Measurements from ENCODE around the gene EFR3B. TPM values are rescaled to one million over a fixed set of nuclear protein-coding genes. Genes with fewer than 3 reads are reported as not detected.
"Not testable (repeated sequence)": the region's sequence is repeated elsewhere in the genome, so short reads cannot be mapped to it uniquely, and the experiment has no call there.

EFR3B gene
- polyA plus RNA-seq, 5 donors = 5.7 to 9.6 (median 6.8) TPM

DNA sequence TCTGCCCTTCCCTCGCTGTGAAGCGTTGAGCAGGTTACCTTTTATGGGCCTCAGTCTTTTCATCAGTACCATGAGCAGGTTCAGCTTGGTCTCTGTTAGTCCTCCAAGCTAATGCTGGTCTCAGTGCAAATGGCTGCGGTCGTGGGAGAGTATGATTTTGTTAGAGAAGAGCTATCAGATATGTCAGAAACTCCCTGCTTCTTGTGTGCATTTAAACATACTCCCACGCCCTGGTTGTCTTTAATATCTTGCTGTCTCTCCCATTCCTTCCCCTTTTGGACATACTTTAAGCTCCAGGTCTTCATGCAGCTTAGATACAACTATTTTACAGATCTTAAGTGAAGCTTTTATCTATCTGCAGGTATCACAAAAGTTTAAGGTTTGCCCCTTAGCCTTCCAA is 62.9 kb downstream of the EFR3B start:
- no peak for DNase-seq

DNA sequence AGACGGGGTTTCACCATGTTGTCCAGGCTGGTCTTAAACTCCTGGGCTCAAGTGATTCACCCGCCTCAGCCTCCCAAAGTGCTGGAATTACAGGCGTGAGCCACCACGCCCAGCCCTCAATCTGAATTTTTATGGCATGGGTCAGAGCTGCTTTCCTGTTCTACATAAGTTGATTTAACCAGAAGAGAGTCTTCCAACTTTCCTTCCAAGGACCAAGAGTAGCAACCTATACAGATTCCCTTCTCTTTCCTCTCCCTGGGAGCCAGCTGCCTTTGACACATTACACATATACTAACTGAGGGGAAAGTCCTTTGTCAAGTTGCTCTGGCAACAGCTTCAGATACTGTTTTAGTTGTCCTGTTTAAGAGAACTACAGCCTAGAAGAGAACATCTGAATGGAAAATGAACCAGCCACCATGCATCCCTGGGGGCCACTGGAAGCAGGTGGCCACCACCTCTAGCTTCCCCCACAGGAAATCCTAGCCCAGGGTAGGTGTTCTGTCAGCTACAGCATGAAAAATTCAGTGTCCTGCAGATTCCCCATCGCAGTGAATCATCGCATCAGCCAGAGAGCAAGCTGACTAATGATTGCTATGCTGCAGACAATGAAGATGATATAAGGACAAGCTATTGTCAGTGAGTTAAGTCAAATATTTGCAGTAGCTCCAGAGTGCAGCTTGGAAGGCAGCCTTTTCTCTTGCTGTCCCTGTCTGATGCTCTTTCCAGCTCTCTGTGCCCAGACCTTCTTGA is 63.6 kb downstream of the EFR3B start:
- no peak for DNase-seq

DNA sequence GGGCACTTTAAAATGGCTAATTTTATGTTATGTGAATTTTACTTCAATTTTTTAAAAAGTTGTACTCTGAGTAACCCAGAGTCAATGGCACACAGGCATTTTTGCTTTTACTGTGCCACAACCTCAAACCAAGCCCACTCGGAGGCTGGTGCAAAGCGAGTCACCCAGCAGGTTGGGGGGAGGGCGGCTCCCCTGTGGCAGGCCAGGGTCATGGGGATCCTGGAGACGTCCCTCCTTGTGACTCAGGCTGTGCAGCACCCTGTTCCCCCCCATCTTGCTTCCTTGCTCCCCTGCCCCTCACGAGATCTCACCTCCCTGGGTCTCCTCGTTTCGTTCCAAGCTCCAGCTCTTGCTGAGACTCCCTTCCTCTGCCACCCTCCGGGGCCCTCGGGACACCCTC is 67.9 kb downstream of the EFR3B start:
- DNase-seq = no peak

DNA sequence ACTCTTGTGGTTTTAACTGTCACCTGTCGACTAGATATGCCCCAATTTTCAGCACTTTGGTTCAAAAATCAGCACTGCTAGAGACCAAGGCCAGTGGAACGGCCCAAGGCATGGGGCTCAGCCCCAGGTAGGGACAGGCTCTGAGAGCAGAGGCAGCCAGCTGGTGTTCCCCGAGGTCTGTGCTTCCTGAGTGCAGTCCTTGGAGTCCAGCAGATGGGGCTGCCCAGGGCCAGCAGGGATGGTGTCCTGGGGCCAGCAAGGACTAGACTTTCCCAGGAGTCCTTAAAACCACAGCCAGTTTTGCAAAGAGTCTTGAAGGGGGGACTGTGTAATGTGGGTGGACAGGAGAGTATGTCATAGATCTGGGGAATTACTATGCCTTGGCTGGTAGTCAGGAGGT is 70.2 kb downstream of the EFR3B start:
- no peak for DNase-seq

DNA sequence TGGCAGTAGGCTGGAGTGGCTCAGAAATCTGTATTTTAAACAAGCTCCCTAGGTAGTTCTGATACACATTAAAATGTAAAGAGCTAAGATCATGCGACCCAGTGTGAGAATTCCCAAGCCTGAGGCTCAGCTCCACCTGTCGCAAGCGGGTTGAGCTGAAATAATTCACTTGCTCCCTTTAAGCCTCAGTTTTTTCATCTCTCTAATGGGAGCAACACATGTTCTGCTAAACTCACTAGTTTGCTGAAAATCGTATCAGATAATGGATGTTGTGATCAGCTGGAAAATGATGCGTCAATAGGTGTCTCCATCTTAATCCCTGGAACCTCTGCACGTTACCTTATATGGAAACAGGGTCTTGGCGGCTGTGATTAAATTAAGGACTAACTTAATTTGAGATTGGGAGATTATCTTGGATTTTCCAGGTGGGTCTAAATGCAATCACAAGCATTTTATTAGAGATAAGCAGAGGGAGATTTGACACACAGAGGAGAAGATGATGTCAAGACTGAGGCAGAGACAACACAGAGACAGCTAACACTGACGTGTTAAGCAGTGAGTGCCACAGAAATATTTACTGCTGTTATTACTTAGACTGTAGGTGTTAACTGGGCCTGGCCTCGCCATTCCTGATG is 73.5 kb downstream of the EFR3B start:
- DNase-seq = no peak

DNA sequence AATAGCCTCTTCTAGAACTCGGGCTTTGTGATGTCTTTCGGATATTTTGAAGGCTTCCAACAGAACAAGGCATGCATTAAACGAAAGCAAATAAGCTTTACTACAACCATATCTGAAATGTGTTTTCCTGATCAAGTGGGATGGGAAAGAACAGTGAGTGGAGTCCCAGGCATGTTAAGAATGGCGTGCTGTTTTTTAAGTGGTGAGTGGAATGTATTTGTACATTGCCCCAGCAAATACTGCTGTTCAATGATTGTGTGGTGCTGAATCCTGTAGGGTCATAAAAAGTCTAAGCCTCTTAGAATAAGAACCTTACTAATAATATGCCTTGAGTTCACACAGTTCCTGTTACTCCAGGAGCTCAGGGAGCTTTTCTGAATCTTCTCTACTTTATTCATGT is 74.0 kb downstream of the EFR3B start:
- DNase-seq = peak in 1 of 2 donors; percentile 20

DNA sequence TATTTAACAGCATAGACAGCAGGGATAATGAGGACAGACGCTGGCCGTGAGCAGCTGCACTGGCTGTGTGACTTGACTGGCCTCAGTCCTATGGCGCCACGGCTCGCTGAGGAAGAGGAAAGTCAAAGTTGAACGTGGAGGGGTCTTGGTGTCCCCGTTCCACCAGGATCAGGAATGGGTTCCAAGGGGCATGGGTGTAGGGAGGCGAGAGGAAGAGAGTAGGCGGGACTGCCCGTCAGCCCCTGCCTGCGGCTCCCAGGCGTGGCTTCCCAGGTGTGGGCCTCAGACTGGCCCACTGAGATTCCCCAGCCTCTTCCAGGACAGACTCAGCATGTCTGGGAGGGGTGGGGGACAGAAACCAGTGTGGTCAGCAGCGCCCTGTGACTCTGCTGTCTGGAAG is 75.1 kb downstream of the EFR3B start:
- DNase-seq = no peak

DNA sequence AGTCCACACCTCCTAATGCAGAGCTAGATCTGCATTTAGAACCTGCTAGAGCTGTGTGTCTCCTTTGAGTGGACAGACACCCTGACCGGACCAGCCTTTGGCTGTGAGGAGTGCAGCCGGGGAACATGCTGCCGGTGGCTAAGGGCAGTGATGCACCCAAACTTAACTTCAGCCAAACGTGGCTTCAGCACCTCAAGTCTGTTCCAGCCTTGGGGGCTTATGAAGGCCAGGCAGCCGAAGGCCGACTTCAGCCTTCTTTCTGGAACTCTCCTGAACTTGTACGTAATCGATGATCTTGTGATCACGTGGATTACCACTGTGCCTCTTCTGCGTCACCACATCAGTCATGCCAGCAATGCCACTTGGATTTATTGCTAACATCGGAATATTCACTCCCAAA is 77.4 kb downstream of the EFR3B start:
- DNase-seq = no peak

DNA sequence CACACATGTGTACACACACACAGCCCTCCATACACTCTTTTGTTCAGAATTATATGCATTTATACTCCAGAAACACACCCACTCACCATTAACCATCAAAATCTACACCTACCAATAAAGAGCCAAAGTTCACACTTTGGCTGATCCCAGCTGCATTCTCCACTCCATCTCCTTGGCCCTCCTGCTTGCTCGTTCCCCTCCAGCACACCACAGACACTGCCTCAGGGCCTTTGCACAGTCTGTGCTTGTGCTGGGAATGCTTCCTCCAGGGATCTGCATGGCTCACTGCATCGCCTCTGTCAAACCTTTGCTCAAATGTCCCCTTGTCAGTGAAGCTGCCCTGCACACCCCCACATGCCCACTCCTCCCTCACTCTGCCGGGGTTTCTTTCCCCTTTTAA is 80.5 kb downstream of the EFR3B start:
- DNase-seq = no peak

DNA sequence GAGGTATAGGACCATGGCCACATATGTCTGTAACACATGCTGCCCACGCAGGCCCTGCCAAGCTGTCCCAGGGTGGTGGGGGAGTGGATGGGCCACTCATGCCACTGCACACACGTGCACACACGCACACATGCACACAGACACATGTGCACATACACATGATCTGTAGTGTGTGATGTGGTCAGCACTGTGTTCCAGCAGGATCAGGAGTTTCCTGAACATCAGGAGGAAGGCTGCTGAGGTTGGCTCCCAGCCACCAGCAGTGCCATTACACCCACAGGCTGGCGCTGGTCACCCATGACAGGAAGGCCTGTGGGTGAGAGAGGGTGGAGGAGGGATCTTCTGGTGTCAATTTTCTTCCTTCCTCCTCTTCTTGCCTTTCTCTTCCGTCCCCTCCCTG is 81.8 kb downstream of the EFR3B start:
- no peak for DNase-seq

DNA sequence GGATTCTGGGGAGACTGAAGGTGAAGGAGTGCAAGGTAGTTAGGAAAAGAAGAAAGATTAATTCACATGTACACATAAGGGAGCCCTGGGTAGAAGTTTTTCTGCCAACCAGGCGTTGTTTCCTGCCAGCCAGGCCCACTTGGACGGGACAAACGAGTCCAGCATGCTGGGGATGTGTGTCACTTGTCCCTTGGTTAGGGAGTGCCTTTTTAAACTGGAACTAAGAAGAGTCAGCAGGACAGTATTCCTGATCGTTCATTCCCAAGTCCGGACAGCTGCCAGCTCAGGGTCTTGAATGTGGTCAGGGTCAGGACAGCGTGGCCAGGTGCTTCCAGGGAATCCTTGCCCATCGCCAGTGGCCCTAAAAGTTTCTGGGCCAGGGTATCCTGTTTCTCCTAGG is 83.3 kb downstream of the EFR3B start:
- DNase-seq = no peak

DNA sequence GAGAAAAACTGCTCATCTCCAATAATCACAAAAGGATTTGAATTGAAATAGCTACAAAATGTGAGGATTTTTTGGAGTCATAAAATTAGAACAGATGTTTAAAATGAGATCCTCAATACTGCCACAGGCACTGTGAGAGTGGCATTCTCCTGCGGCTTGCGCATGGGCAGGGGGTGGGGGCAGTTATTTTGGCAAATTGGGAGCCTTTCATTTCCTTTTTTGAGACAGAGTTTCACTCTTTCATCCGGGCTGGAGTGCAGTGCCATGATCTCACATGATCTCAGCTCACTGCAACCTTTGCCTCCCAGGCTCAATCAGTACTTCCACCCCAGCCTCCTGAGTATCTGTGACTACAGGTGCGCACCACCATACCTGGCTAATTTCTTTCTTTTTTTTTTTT is 84.1 kb downstream of the EFR3B start:
- DNase-seq = no peak

DNA sequence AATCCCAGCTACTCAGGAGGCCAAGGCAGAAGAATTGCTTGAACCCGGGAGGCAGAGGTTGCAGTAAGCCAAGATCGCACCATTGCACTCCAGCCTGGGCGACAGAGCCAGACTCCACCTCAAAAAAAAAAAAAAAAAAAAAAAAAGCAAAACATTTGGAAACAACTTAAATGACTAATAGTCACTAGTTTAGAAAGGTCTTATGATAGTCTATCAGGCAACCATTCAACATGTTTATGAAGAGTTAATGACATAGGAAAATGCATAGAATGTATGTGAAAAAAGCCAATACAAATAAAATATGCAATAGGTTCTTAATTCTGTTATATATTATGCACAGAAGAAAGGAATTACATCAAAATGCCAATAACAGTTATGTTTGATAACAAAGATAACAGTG is 85.2 kb downstream of the EFR3B start:
- not testable (repeated sequence) for DNase-seq

DNA sequence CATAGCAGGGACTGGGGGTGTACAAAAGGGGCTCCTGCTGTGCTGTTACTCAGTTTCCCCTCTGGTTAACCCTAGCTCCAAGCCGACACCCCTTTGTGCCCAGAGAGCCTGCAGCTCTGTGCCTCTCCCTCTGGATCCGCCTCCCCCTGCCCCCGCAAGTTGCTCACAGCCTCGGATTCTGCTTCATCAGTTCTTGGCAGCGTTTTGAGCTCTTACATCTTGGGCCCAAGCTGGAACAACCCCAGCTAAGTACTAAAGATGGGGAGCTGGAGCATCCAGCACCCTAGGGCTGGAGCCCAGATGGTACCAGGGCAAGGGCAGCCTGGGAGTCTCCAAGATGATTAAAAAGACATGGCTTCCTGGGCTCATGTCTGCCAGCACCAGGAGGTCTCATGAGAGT is 85.8 kb downstream of the EFR3B start:
- DNase-seq = no peak

DNA sequence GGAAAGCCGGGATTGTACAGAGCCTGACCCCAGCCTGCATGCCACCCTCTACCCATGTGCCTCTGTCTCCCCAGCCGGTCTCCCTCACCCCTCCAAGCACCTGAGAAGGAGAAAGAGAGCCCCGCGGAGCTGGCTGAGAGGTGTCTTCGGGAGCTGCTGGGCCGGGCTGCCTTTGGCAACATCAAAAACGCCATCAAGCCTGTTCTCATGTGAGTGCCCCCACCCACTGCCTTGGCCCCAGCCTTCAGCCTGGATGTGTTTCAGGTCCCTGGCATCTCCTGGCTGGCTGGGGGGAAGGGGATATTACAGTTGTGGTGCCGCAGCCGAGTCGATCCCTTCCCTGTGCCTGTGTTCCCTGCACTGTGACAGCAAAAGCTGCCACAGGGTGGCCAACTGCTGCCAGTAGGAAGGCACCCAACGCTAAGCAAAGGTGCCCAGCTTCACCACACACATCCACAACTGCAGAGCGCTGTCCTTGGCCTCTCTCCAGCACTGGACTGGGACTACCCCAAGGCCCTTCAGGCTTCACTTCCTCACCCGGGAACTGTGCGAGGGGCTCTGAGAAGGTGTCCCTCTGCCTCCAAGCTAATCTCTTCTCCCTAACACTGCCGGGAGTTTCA is 88.1 kb downstream of the EFR3B start:
- DNase-seq = no peak

DNA sequence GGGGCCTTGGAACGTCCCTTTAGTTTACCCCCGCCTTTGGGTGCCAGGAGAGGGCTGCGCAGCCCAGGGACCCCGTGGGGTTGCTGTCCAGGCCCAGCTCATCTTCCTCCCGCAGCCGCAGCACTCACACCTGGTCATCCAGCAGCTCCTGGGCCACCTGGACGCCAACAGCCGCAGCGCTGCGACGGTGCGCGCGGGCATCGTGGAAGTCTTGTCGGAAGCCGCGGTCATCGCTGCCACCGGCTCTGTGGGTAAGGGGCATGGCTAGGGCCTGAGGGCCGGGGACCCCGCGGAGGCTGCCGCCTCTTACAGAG is 89.3 kb downstream of the EFR3B start:
- no peak for DNase-seq

DNA sequence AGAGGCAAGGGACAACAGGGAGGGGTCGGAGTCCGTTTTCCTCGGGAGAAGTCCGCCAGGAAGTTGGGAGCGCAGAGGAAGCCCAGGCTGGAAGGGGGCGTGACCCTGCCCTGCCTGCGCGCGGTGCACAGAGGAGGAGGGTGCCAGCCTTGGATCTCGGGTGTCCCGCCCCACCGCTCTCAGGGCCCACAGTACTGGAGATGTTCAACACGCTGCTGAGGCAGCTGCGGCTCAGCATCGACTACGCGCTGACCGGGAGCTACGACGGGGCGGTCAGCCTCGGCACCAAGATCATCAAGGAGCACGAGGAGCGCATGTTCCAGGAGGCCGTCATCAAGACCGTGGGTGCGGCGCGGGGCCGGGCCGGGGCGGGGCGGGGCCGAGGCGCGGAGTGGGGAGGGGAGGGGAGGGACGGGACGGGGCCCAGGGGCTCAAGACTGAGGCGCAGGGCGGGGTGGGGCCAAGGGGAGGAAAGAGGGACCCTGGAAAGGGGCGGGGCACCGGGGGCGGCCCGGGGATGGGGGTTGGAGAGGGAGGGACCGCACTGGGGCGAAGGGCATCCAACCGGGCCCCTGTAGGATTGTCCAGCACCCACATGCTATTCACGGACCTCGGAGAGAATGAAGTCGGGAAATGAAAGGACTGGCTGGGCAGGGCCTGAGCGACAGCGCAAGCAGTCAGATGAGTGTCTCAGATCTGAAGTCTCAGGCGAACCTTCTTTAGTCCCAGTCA is 89.9 kb downstream of the EFR3B start:
- DNase-seq = no peak

DNA sequence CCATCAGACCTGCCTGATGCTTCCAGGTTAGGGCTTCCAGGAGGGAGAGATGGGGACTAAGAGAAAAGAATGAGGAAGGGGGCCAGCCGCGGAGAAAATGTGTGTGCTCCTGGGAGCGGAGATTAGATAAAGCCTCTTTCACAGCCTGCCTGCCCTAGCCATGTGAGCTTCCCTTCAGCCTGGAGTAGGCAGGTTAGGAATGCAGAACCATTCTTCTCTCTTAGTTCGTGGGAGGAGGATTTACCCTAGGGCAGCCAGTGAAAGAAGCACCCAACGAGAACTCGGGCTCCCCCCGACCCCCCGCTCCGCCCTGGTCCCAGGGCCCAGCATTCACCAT is 90.4 kb downstream of the EFR3B start:
- DNase-seq = no peak

DNA sequence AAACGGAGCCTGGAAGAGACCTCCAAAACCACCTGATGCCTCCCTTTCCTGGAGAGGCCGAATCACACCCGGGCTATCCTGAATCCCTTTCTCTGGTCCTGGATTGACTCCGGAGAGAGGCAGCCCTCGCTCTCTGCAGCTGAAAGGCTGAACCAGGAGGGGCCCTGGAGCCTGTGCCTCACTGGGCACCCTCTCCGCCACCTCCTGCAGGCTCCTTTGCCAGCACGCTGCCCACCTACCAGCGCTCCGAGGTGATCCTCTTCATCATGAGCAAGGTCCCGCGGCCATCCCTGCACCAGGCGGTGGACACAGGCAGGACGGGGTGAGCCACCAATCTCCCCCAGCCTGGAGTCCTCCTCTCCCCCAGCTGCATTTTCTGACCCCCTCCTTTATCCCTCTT is 90.8 kb downstream of the EFR3B start:
- DNase-seq = no peak

DNA sequence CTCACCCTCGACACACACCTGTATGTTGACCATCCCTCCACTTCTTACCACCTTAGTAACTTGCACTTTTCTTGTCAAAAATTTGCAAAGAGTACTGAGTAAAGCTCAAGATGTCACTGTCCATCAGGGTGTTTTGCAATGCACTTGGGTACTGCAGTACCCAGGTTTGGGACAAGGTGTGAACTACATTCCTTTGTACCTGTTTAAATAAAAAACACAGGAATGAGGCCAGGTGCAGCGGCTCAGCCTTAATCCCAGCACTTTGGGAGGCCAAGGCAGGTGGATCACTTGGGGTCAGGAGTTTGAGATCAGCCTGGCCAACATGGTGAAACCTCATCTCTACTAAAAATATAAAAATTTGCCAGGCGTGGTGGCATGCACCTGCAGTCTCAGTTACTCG is 98.7 kb downstream of the EFR3B start:
- DNase-seq = not testable (repeated sequence)

DNA sequence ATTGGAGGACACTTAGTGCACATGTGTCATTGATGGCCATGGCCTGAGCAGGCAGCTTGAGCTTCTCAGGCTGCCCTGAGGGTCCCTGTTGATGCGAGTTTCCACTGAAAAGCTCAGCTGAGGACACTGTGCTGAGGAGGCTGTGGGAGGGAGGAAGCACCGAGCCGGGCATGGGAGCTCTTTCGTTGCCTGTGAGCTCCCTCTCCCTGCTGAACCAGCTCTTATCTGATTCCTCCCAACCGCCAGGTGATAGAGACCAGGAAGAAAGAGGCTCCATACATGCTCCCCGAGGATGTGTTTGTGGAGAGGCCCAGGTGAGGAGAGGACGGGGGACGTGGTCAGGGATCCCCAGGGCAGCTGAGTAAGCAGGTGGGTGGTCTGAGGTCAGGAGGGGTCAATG is 99.2 kb downstream of the EFR3B start:
- DNase-seq = no peak

DNA sequence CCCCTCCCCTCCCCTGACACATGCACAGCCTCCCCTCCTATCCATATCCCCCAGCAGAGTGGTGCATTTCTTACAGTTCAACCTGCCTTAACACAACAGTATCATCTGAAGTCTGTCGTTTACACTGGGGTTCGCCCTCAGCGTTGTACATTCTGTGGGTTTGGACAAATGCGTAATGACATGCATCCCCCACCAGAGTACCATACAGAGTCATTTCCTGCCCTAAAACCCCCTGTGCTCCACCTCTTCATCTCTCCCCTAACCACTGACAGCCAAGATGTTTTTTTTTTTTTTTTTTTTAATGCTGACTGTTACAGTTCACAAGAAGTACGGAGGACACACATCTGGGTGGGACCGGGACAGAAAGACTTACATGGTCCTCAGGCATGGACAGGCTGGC is 103.9 kb downstream of the EFR3B start:
- DNase-seq = no peak

DNA sequence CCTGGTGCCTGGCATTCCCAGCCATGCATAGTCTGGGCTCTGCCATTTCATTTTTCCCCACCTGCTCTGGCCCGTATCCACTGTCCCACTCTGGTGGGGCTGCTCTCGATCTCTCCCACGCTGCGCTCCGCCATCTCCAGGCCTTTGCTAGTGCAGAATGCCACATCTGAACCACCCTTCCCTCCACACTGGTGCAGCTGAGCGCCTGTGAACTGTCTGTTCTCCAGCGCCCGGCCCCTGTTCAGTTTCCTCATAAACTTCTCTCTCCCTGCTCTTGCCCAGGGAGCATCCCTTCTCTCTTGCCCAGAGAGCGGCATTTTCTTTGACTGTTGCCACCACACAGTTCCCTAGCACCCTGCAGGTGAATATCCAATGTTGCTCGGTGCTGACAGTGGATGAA is 105.0 kb downstream of the EFR3B start:
- DNase-seq = no peak

All from right lung (tissue), 5 donors.